ENCODE data around the gene KRT79.

Gene KRT79

DNA sequence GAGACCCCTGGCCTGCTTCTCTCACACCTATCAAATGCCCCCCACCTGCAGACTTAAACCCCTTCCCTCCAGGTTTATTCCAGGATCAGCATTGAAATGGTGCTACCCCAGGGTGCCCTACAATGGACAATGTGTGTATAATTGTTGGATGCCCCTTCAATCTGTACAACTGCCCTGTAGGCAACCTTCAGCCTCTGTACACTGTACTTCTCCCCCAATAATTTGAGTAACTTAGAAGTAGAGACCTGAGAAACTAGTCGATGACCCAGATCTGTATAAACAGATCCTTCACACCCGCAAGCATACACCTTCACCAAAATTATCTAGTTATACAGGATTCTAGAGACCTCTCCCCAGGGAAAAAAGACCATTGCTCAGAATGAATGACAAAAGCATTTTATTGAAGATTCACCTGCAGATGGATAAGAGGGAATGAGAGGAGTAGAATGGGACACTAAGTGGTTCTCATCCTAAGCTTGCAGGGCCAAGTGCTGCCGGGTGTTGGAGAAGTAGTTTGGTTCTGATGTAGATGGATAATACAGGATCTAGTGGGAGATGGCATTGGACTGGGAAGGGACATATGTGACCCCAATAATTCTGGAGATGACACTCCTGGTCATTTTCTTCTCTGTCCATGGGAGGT lies 27.8 kb downstream of the KRT79 start:
- TF ChIP-seq POLR2AphosphoS5 (IDR thresholded peaks at IDR 0.05; ENCODE audit: low read depth, low read length) (no peak), TAF1 (IDR thresholded peaks at IDR 0.05; ENCODE audit: borderline replicate concordance, insufficient read depth, low read length) (no peak)
- TF ChIP-seq, protein P1, sequence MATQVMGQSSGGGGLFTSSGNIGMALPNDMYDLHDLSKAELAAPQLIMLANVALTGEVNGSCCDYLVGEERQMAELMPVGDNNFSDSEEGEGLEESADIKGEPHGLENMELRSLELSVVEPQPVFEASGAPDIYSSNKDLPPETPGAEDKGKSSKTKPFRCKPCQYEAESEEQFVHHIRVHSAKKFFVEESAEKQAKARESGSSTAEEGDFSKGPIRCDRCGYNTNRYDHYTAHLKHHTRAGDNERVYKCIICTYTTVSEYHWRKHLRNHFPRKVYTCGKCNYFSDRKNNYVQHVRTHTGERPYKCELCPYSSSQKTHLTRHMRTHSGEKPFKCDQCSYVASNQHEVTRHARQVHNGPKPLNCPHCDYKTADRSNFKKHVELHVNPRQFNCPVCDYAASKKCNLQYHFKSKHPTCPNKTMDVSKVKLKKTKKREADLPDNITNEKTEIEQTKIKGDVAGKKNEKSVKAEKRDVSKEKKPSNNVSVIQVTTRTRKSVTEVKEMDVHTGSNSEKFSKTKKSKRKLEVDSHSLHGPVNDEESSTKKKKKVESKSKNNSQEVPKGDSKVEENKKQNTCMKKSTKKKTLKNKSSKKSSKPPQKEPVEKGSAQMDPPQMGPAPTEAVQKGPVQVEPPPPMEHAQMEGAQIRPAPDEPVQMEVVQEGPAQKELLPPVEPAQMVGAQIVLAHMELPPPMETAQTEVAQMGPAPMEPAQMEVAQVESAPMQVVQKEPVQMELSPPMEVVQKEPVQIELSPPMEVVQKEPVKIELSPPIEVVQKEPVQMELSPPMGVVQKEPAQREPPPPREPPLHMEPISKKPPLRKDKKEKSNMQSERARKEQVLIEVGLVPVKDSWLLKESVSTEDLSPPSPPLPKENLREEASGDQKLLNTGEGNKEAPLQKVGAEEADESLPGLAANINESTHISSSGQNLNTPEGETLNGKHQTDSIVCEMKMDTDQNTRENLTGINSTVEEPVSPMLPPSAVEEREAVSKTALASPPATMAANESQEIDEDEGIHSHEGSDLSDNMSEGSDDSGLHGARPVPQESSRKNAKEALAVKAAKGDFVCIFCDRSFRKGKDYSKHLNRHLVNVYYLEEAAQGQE (IDR thresholded peaks at IDR 0.05; ENCODE audit: insufficient read depth in 1 of 2, low read depth in 2 of 2, low read length in 2 of 2): no peak

DNA sequence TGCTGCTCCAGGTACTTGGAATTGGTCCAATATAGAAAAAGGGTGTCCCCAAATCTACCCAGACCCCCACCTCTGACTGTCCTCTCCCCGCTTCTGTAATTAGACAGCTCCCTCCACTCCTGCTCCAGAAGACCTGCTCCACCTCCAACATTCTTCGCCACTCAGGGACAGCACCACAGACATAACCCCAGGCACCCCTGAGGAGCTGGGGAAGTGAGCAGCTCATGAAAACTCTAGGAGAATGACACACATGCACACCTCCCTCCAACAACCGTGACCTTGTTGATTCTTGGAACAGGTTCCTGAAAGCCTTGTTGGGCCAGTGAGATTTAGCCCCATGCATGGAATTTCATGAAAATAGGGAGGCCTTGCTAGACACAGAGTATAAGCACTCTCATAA lies 28.4 kb downstream of the KRT79 start:
- no peak for TF ChIP-seq TAF1 (IDR thresholded peaks at IDR 0.05; ENCODE audit: borderline replicate concordance, insufficient read depth, low read length)
- TF ChIP-seq POLR2AphosphoS5 (IDR thresholded peaks at IDR 0.05; ENCODE audit: low read depth, low read length): no peak
- TF ChIP-seq FOXP2 (optimal IDR thresholded peaks at IDR 0.05; ENCODE audit: borderline replicate concordance, extremely low read depth, extremely low read length, insufficient read depth): no peak
- no peak for TF ChIP-seq SIN3A (IDR thresholded peaks at IDR 0.05; ENCODE audit: borderline replicate concordance, insufficient read depth, low read length)
- TF ChIP-seq, protein P1 (IDR thresholded peaks at IDR 0.05; ENCODE audit: insufficient read depth in 1 of 2, low read depth in 2 of 2, low read length in 2 of 2): no peak

DNA sequence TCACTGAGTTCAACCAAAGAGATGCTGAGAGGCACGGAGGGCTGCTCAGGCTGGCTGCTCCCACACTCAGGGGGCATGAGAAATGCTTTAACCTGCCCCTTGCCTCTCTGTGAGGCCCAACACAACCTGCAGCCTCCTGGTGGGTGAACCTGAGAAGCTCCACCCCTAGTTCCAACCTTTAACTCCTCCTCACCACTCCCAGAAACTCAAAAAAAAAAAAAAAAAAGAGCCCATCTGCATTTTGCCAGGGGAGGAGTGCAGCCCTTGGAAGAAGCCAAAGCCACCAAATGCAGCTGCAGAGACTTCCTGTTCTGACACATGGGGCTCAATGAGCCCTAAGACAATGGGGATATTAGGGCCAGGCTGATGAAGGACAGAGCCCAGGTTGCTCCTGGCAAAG lies 29.1 kb downstream of the KRT79 start:
- TF ChIP-seq TAF1 (IDR thresholded peaks at IDR 0.05; ENCODE audit: borderline replicate concordance, insufficient read depth, low read length): no peak
- TF ChIP-seq, protein P1 (IDR thresholded peaks at IDR 0.05; ENCODE audit: insufficient read depth in 1 of 2, low read depth in 2 of 2, low read length in 2 of 2): no peak
- TF ChIP-seq FOXP2 (optimal IDR thresholded peaks at IDR 0.05; ENCODE audit: borderline replicate concordance, extremely low read depth, extremely low read length, insufficient read depth): no peak
- no peak for TF ChIP-seq POLR2AphosphoS5 (IDR thresholded peaks at IDR 0.05; ENCODE audit: low read depth, low read length)
- TF ChIP-seq SIN3A (IDR thresholded peaks at IDR 0.05; ENCODE audit: borderline replicate concordance, insufficient read depth, low read length): no peak

DNA sequence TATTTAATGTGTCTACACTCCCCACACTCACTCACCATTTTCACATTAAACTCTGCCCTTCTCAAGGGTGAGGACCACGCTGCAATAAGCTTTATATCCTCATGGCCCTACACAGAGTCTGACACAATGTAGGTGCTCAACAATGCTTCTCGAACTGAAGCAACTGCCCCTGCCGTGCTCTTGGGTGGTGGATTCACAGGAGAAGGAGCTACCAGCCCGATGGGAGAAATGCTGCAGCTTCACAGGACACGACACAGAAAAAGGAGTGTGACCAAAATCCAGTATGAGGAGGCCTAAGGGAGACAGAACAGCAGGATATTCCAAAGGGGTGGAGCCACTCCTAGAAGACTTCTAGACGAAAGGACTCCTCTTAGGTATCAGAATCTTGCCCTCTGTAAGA lies 31.7 kb downstream of the KRT79 start:
- TF ChIP-seq, protein P1 (IDR thresholded peaks at IDR 0.05; ENCODE audit: insufficient read depth in 1 of 2, low read depth in 2 of 2, low read length in 2 of 2): no peak
- TF ChIP-seq TAF1 (IDR thresholded peaks at IDR 0.05; ENCODE audit: borderline replicate concordance, insufficient read depth, low read length) (no peak), SIN3A (IDR thresholded peaks at IDR 0.05; ENCODE audit: borderline replicate concordance, insufficient read depth, low read length) (no peak), FOXP2 (optimal IDR thresholded peaks at IDR 0.05; ENCODE audit: borderline replicate concordance, extremely low read depth, extremely low read length, insufficient read depth) (no peak), POLR2AphosphoS5 (IDR thresholded peaks at IDR 0.05; ENCODE audit: low read depth, low read length) (no peak)

DNA sequence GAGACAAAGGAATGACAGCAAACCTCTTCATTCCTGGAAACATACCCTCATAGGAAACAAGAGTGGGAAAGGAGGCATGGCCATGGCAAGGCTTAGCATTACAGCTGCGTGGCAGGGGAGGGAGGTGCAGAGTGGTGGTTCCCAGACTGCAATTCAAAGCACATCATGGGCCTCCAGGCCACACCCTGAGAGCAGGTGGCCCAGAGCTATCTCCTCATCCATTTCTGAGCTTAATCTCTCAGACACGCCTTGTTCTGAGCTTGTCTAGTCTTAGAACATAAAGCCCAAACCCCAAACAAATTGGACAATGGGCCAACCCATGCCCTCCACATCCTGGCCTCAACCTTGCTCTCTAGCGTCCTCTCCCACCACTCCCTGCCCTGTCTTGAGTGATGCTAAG lies 32.3 kb downstream of the KRT79 start:
- TF ChIP-seq, protein P1 (IDR thresholded peaks at IDR 0.05; ENCODE audit: insufficient read depth in 1 of 2, low read depth in 2 of 2, low read length in 2 of 2): no peak
- TF ChIP-seq SIN3A (IDR thresholded peaks at IDR 0.05; ENCODE audit: borderline replicate concordance, insufficient read depth, low read length) (no peak), FOXP2 (optimal IDR thresholded peaks at IDR 0.05; ENCODE audit: borderline replicate concordance, extremely low read depth, extremely low read length, insufficient read depth) (no peak), TAF1 (IDR thresholded peaks at IDR 0.05; ENCODE audit: borderline replicate concordance, insufficient read depth, low read length) (no peak), POLR2AphosphoS5 (IDR thresholded peaks at IDR 0.05; ENCODE audit: low read depth, low read length) (no peak)

All from PFSK-1 (cell line).